Neural progenitor cell (in vitro differentiated cells): ENCODE measurements around the gene COG2. TPM values are rescaled to one million over a fixed set of nuclear protein-coding genes. Genes with fewer than 3 reads are reported as not detected.
"Not testable (repeated sequence)": the region's sequence is repeated elsewhere in the genome, so short reads cannot be mapped to it uniquely, and the experiment has no call there.

Experiments used
- DNase-seq: peaks from one replicate; pipeline ENCODE4 v3.0.0-alpha.2; 2016; ENCODE audit warnings: low spot score
- H2AFZ ChIP-seq: fragments of 200-600 bp; sonication (generic); replicated peaks from 2 replicates; pipeline ENCODE4 v1.6.1; 2016; ENCODE audit warnings: antibody characterized with exemption
- H3F3A ChIP-seq: fragments of 200-600 bp; sonication (generic); 2 replicates; pipeline ENCODE4 v1.6.1; 2016; ENCODE audit warnings: antibody characterized with exemption, low read depth
- H3K27ac ChIP-seq: fragments of 200-600 bp; sonication (generic); 2 replicates; pipeline ENCODE4 v1.5.1; 2016; ENCODE audit warnings: mild to moderate bottlenecking
- H3K27me3 ChIP-seq: fragments of 200-600 bp; sonication (generic); 2 replicates; pipeline ENCODE4 v1.6.1; 2016; ENCODE audit warnings: mild to moderate bottlenecking, moderate library complexity
- H3K36me3 ChIP-seq: fragments of 200-600 bp; sonication (generic); 2 replicates; pipeline ENCODE4 v1.5.1; 2016
- H3K4me1 ChIP-seq: fragments of 200-600 bp; sonication (generic); 2 replicates; pipeline ENCODE4 v1.6.1; 2016; ENCODE audit warnings: mixed run types
- H3K4me2 ChIP-seq: fragments of 200-600 bp; sonication (generic); 2 replicates; pipeline ENCODE4 v1.6.1; 2016
- H3K4me3 ChIP-seq: fragments of 200-600 bp; sonication (generic); 2 replicates; pipeline ENCODE4 v1.5.1; 2016
- H3K79me2 ChIP-seq: fragments of 200-600 bp; sonication (generic); 2 replicates; pipeline ENCODE4 v1.6.1; 2016; ENCODE audit warnings: low read depth
- H3K9ac ChIP-seq: fragments of 200-600 bp; sonication (generic); 2 replicates; pipeline ENCODE4 v1.6.1; 2016
- H3K9me3 ChIP-seq: fragments of 200-600 bp; sonication (generic); 2 replicates; pipeline ENCODE4 v1.5.1; 2016; ENCODE audit warnings: low read depth
- H4K20me1 ChIP-seq: fragments of 200-600 bp; sonication (generic); 2 replicates; pipeline ENCODE4 v1.6.1; 2016; ENCODE audit warnings: low read depth
- H3K27ac Mint-ChIP-seq: 3 replicates; pipeline ENCODE4 v1.8.0; 2021; ENCODE audit warnings: mixed read lengths
- H3K27me3 Mint-ChIP-seq: 2 replicates; pipeline ENCODE4 v1.8.0; 2022; ENCODE audit warnings: low read depth, mild to moderate bottlenecking, inconsistent platforms, moderate library complexity, mixed read lengths; ENCODE audit not compliant: insufficient read depth
- H3K36me3 Mint-ChIP-seq: 3 replicates; pipeline ENCODE4 v1.8.0; 2021; ENCODE audit warnings: mixed read lengths
- H3K4me1 Mint-ChIP-seq: 3 replicates; pipeline ENCODE4 v1.8.0; 2021; ENCODE audit warnings: mixed read lengths
- H3K4me3 Mint-ChIP-seq: 3 replicates; pipeline ENCODE4 v1.8.0; 2021; ENCODE audit warnings: mild to moderate bottlenecking, moderate library complexity, mixed read lengths
- H3K9me3 Mint-ChIP-seq: 3 replicates; pipeline ENCODE4 v1.8.0; 2020; ENCODE audit warnings: mixed read lengths
- EZH2 ChIP-seq: fragments of 200-600 bp; sonication (generic); IDR thresholded peaks from 2 replicates; pipeline ENCODE4 v1.6.1; 2017; ENCODE audit warnings: antibody characterized with exemption, mild to moderate bottlenecking, moderate library complexity
- EZH2phosphoT487 ChIP-seq: fragments of 200-600 bp; sonication (generic); IDR thresholded peaks from 2 replicates; pipeline ENCODE4 v1.6.1; 2017; ENCODE audit warnings: antibody characterized with exemption
- total RNA-seq: library from RNA; depleted of rRNA; stranded (reverse); fragments of >200 nt; gene quantifications from 2 replicates; pipeline ENCODE4 v1.2.3, GENCODE V29; 2015; ENCODE audit warnings: low replicate concordance
- TF ChIP-seq, protein P1 (sequence below): fragments of 200-600 bp; sonication (generic); IDR thresholded peaks from 2 replicates; pipeline ENCODE4 v1.5.1; 2017; ENCODE audit warnings: antibody characterized with exemption, mild to moderate bottlenecking

Gene COG2
- total RNA-seq, 1 donor from 2014 or later = 38.9 TPM

DNA sequence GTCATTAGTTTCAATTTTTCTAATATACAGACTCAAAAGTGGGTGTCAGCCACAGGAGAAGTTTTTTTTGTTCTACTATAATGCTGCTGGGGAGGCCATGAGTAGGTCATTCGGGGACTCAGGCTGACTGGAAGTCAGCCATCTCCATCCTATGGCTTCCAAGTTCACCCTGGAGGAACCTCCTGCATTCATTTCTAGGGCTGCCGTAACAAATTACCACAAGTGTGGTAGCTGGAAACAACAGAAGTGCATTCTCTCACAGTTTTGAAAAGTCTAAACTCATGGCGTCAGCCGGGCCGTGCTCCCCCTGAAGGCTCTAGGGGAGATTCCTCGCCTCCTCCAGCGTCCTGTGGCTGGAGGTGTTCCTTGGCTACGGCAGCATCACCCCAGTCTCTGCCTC lies 53.9 kb downstream of the COG2 start:
- Histone ChIP-seq H3F3A (peaks cover 4% of the 10 kb centered on the region), H3K27ac (no peak overlapping the region), H2AFZ (no peak overlapping the region), H3K9ac (no peak overlapping the region), H3K4me3 (no peak overlapping the region), H3K4me2 (no peak overlapping the region), H3K27me3 (no peaks in the 10 kb centered on the region), H3K36me3 (no peaks in the 10 kb centered on the region), H3K79me2 (no peaks in the 10 kb centered on the region), H3K9me3 (no peaks in the 10 kb centered on the region), H3K4me1 (no peaks in the 10 kb centered on the region), H4K20me1 (no peaks in the 10 kb centered on the region)
- H3K4me3 Mint-ChIP-seq = no peak overlapping the region
- H3K27ac Mint-ChIP-seq = no peak overlapping the region
- no peaks in the 10 kb centered on the region for H3K9me3 Mint-ChIP-seq
- peaks cover 6% of the 10 kb centered on the region for H3K27me3 Mint-ChIP-seq
- DNase-seq = no peak
- TF ChIP-seq, protein P1, sequence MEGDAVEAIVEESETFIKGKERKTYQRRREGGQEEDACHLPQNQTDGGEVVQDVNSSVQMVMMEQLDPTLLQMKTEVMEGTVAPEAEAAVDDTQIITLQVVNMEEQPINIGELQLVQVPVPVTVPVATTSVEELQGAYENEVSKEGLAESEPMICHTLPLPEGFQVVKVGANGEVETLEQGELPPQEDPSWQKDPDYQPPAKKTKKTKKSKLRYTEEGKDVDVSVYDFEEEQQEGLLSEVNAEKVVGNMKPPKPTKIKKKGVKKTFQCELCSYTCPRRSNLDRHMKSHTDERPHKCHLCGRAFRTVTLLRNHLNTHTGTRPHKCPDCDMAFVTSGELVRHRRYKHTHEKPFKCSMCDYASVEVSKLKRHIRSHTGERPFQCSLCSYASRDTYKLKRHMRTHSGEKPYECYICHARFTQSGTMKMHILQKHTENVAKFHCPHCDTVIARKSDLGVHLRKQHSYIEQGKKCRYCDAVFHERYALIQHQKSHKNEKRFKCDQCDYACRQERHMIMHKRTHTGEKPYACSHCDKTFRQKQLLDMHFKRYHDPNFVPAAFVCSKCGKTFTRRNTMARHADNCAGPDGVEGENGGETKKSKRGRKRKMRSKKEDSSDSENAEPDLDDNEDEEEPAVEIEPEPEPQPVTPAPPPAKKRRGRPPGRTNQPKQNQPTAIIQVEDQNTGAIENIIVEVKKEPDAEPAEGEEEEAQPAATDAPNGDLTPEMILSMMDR = no peak
- TF ChIP-seq EZH2phosphoT487 (no peak), EZH2 (no peak)
- H3K4me1 Mint-ChIP-seq = peaks cover 12% of the 10 kb centered on the region
- peaks cover 12% of the 10 kb centered on the region for H3K36me3 Mint-ChIP-seq

DNA sequence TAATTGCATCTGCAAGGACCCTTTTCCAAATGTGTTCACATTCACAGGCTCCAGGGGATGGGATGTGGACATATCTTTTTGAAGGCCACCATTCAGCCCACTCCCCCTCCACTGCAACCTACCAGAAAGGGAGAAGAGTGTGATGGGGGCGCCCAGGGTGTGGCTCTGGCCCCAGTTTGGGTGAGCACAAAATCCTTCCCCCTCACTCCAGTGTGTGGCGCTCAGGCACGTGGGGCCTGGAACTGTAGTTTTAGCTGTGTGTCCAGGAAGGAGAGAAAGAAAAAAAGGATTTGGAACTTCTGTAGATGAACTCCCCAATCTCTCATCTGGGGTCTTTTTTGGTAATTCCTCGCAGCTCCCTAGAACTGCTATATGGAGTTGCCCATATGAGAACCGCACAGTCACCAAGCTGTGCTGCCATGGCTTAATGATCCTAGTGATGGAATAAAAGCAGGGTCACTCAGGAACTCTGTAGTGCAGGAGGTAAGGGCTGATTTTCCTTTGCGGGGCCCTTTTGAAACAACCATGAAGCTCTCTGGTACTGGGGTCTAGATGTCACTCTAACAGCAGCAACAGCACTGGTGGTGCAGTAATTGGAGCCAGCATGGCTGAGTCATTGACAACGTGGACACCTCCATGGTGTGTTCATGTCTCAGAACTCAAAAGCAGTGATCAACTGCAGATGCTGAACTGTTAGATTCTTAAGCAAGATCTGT lies 54.6 kb downstream of the COG2 start:
- Histone ChIP-seq H3K36me3 (no peaks in the 10 kb centered on the region), H3K27me3 (no peaks in the 10 kb centered on the region), H3K9me3 (no peaks in the 10 kb centered on the region), H3K4me1 (no peaks in the 10 kb centered on the region), H4K20me1 (no peaks in the 10 kb centered on the region), H3K4me3 (no peak overlapping the region), H2AFZ (no peak overlapping the region), H3K79me2 (no peaks in the 10 kb centered on the region), H3F3A (peaks cover 4% of the 10 kb centered on the region), H3K4me2 (no peak overlapping the region), H3K9ac (no peak overlapping the region), H3K27ac (no peak overlapping the region)
- peak overlapping the region; percentile 46 for H3K27ac Mint-ChIP-seq
- DNase-seq = no peak
- H3K4me3 Mint-ChIP-seq = no peak overlapping the region
- peaks cover 10% of the 10 kb centered on the region for H3K36me3 Mint-ChIP-seq
- peaks cover 6% of the 10 kb centered on the region for H3K27me3 Mint-ChIP-seq
- peaks cover 16% of the 10 kb centered on the region for H3K4me1 Mint-ChIP-seq
- TF ChIP-seq, protein P1 = peak; percentile 6
- no peak for TF ChIP-seq EZH2phosphoT487
- no peaks in the 10 kb centered on the region for H3K9me3 Mint-ChIP-seq

DNA sequence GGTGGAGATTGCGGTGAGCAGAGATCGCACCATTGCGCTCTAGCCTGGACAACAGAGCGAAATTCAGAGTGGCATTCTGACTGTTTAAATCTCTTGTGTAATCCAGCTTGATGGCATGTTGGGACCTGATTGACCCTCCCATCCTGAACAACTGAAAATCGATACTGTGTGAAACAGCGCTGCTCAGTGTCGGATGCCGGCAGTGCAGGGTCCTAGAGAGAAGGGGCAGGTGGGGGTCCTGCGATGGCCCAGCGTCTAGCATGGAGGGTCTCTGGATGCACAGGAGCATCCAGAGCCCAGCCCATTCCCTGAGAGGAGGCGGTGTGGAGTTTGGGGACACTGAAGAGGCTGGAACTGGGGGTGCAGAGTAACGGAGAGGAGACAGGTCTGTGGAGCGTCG lies 55.8 kb downstream of the COG2 start:
- Histone ChIP-seq H2AFZ (no peak overlapping the region), H4K20me1 (no peaks in the 10 kb centered on the region), H3K9me3 (no peaks in the 10 kb centered on the region), H3K9ac (no peak overlapping the region), H3F3A (peaks cover 4% of the 10 kb centered on the region), H3K36me3 (no peaks in the 10 kb centered on the region), H3K27me3 (no peaks in the 10 kb centered on the region), H3K4me1 (peaks cover 7% of the 10 kb centered on the region), H3K79me2 (no peaks in the 10 kb centered on the region), H3K27ac (no peak overlapping the region), H3K4me2 (no peak overlapping the region), H3K4me3 (no peak overlapping the region)
- TF ChIP-seq, protein P1 = peak; percentile 30
- no peak for TF ChIP-seq EZH2
- no peak overlapping the region for H3K27ac Mint-ChIP-seq
- peaks cover 6% of the 10 kb centered on the region for H3K36me3 Mint-ChIP-seq
- no peak overlapping the region for H3K4me3 Mint-ChIP-seq
- H3K9me3 Mint-ChIP-seq = no peaks in the 10 kb centered on the region
- H3K4me1 Mint-ChIP-seq = peaks cover 27% of the 10 kb centered on the region
- peaks cover 4% of the 10 kb centered on the region for H3K27me3 Mint-ChIP-seq
- peak; percentile 36 for DNase-seq

DNA sequence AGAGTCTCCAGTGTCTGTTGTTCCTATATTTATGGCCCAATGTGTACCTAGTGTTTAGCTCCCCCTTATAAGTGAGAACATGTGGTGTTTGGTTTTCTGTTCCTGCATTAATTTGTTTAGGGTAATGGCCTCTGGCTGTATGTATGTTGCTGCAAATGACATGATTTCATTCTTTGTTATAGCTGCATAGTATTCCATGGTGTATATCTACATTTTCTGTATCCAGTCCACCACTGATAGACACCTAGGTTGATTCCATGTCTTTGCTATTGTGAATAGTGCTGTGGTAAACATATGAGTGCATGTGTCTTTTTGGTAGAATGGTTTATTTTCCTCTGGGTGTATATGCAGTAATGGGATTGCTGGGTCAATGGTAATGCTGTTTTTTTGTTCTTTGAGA lies 56.7 kb downstream of the COG2 start:
- not testable (repeated sequence) for H2AFZ ChIP-seq, DNase-seq, H3K9me3 Mint-ChIP-seq, H3K4me1 ChIP-seq, H3K79me2 ChIP-seq, H3K27ac ChIP-seq, H3K27me3 Mint-ChIP-seq, H3K9ac ChIP-seq, H3K4me3 ChIP-seq, H3K9me3 ChIP-seq, H3K4me2 ChIP-seq, H3K36me3 Mint-ChIP-seq, H3K4me3 Mint-ChIP-seq, H3K27ac Mint-ChIP-seq, H3F3A ChIP-seq, H4K20me1 ChIP-seq, H3K36me3 ChIP-seq, H3K27me3 ChIP-seq
- peaks cover 31% of the 10 kb centered on the region for H3K4me1 Mint-ChIP-seq
